H1 (cell line): ENCODE results near the gene LRRTM4. TPM values are rescaled to one million over a fixed set of nuclear protein-coding genes. Genes with fewer than 3 reads are reported as not detected.

Experiments used
- CTCF ChIA-PET: fragments of 300-600 bp; sonication (Branson Sonifier 250); formaldehyde crosslinking; loops from one replicate; lab custom pipeline; 2021; ENCODE audit not compliant: partially characterized antibody; lab: Charles Lee
- POLR2A ChIA-PET: fragments of 300-600 bp; sonication (Branson Sonifier 250); formaldehyde crosslinking; loops from one replicate; lab custom pipeline; 2021; ENCODE audit warnings: inconsistent platforms; ENCODE audit not compliant: partially characterized antibody; lab: Charles Lee
- DNase-seq, 2 experiments: peaks; one replicate each; pipeline versions ENCODE4 v3.0.0 to v3.0.0-alpha.2; 2010 to 2022; ENCODE audit warnings: low spot score in 2 of 2, low read depth in 1 of 2, mixed read lengths in 1 of 2
- FAIRE-seq: peaks from 2 replicates; lab custom pipeline; 2011; peaks lifted over from hg19 to GRCh38; lab: Jason Lieb, UNC
- H2AFZ ChIP-seq: 2 replicates; pipeline ENCODE4 v1.8.1; 2012; ENCODE audit warnings: low read length, inconsistent platforms
- H2AK5ac ChIP-seq: 2 replicates; pipeline ENCODE4 v1.6.1; 2013; ENCODE audit warnings: low read depth, low read length
- H2BK120ac ChIP-seq: replicated peaks from 2 replicates; pipeline ENCODE3; 2013; ENCODE audit warnings: low read depth, low read length, inconsistent platforms
- H2BK12ac ChIP-seq: 2 replicates; pipeline ENCODE4 v1.6.1; 2013; ENCODE audit warnings: low read depth, low read length
- H2BK15ac ChIP-seq: 2 replicates; pipeline ENCODE4 v1.6.1; 2013; ENCODE audit warnings: low read length
- H2BK20ac ChIP-seq: 2 replicates; pipeline ENCODE4 v1.6.1; 2013; ENCODE audit warnings: low read length
- H2BK5ac ChIP-seq: 2 replicates; pipeline ENCODE4 v1.6.1; 2013; ENCODE audit warnings: low read depth, low read length
- H3K14ac ChIP-seq: 2 replicates; pipeline ENCODE4 v1.6.1; 2013; ENCODE audit warnings: inconsistent platforms; ENCODE audit not compliant: insufficient read length
- H3K18ac ChIP-seq: 2 replicates; pipeline ENCODE4 v1.6.1; 2013; ENCODE audit warnings: low read length; ENCODE audit errors: extremely low read depth
- H3K23ac ChIP-seq: 2 replicates; pipeline ENCODE4 v1.6.1; 2013; ENCODE audit warnings: inconsistent platforms; ENCODE audit not compliant: insufficient read length
- H3K23me2 ChIP-seq: 2 replicates; pipeline ENCODE4 v1.6.1; 2013; ENCODE audit warnings: low read depth, low read length
- H3K27ac ChIP-seq: 2 replicates; pipeline ENCODE4 v1.6.1; 2011; ENCODE audit warnings: low read depth, low read length, inconsistent platforms
- H3K27me3 ChIP-seq, 4 experiments: replicated peaks in 1 of 4; 1 replicate in 1 of 4; 2 replicates in 3 of 4; pipeline versions ENCODE4 v1.6.1 to v1.8.1; 2011 to 2013; ENCODE audit warnings: low read length in 3 of 4, mild to moderate bottlenecking in 3 of 4, inconsistent platforms in 2 of 4, mixed read lengths in 2 of 4, moderate library complexity in 1 of 4; ENCODE audit not compliant: control insufficient read depth in 3 of 4, insufficient read depth in 3 of 4; ENCODE audit errors: extremely low read depth in 1 of 4
- H3K36me3 ChIP-seq, 4 experiments: 2 replicates each; pipeline versions ENCODE4 v1.6.1 to v1.8.1; 2011 to 2013; ENCODE audit warnings: mild to moderate bottlenecking in 4 of 4, low read length in 3 of 4, moderate library complexity in 2 of 4, control low read depth in 1 of 4, inconsistent platforms in 1 of 4; ENCODE audit not compliant: insufficient read depth in 4 of 4, control insufficient read depth in 2 of 4
- H3K4ac ChIP-seq: replicated peaks from 2 replicates; pipeline ENCODE3; 2013; ENCODE audit warnings: low read length, low read depth, mixed read lengths, inconsistent platforms; ENCODE audit not compliant: insufficient read length
- H3K4me1 ChIP-seq, 4 experiments: replicated peaks in 1 of 4; 1 replicate in 1 of 4; 2 replicates in 3 of 4; pipeline versions ENCODE4 v1.6.1 to v1.8.1; 2011 to 2013; ENCODE audit warnings: low read length in 3 of 4, inconsistent platforms in 2 of 4, mixed read lengths in 1 of 4; ENCODE audit not compliant: insufficient read depth in 4 of 4, control insufficient read depth in 3 of 4
- H3K4me2 ChIP-seq, 2 experiments: 2 replicates each; pipeline versions ENCODE4 v1.6.1 to v1.8.1; 2011 to 2013; ENCODE audit warnings: low read depth in 2 of 2, low read length in 2 of 2, control low read depth in 1 of 2, inconsistent platforms in 1 of 2, mild to moderate bottlenecking in 1 of 2; ENCODE audit not compliant: insufficient read depth in 1 of 2
- H3K4me3 ChIP-seq, 4 experiments: fragments of 200-600, 300-600 bp in 1 of 4; sonication (generic), shearing (Covaris generic), sonication (Bioruptor Twin) in 1 of 4; 2 replicates each; pipeline versions ENCODE4 v1.5.1 to v1.8.1; 2011 to 2016; ENCODE audit warnings: low read length in 4 of 4, low read depth in 3 of 4, control low read depth in 2 of 4, inconsistent platforms in 2 of 4, mild to moderate bottlenecking in 2 of 4, mixed read lengths in 1 of 4, moderate library complexity in 1 of 4; ENCODE audit not compliant: insufficient read depth in 2 of 4; ENCODE audit errors: extremely low read depth in 1 of 4
- H3K56ac ChIP-seq: replicated peaks from 2 replicates; pipeline ENCODE3; 2013; ENCODE audit warnings: low read depth, mild to moderate bottlenecking, mixed read lengths, low read length, inconsistent platforms; ENCODE audit not compliant: insufficient read length
- H3K79me1 ChIP-seq: 2 replicates; pipeline ENCODE4 v1.6.1; 2013; ENCODE audit warnings: low read depth, low read length, control low read depth
- H3K79me2 ChIP-seq, 2 experiments: 2 replicates each; pipeline versions ENCODE4 v1.6.1 to v1.8.1; 2012 to 2013; ENCODE audit warnings: low read length in 2 of 2, mild to moderate bottlenecking in 2 of 2, inconsistent platforms in 1 of 2; ENCODE audit not compliant: insufficient read depth in 2 of 2, control insufficient read depth in 1 of 2
- H3K9ac ChIP-seq, 4 experiments: replicated peaks in 1 of 4; 1 replicate in 1 of 4; 2 replicates in 3 of 4; pipeline versions ENCODE4 v1.6.1 to v1.8.1; 2011 to 2013; ENCODE audit warnings: low read depth in 3 of 4, low read length in 3 of 4, control low read depth in 2 of 4, mild to moderate bottlenecking in 2 of 4, moderate library complexity in 2 of 4, inconsistent platforms in 1 of 4; ENCODE audit errors: extremely low read depth in 1 of 4
- H3K9me3 ChIP-seq, 2 experiments: 2 replicates each; pipeline versions ENCODE4 v1.6.1 to v1.8.1; 2012 to 2013; ENCODE audit warnings: mild to moderate bottlenecking in 2 of 2, moderate library complexity in 2 of 2, control low read depth in 1 of 2, inconsistent platforms in 1 of 2, low read depth in 1 of 2, low read length in 1 of 2, mixed read lengths in 1 of 2; ENCODE audit not compliant: insufficient read depth in 2 of 2
- H4K20me1 ChIP-seq, 2 experiments: replicated peaks in 1 of 2; 2 replicates each; pipeline versions ENCODE3 to v1.8.1; 2011 to 2013; ENCODE audit warnings: inconsistent platforms in 2 of 2, low read length in 2 of 2, mild to moderate bottlenecking in 1 of 2; ENCODE audit not compliant: insufficient read depth in 2 of 2, control insufficient read depth in 1 of 2
- H4K5ac ChIP-seq: 2 replicates; pipeline ENCODE4 v1.6.1; 2013; ENCODE audit warnings: low read length, low read depth, mixed read lengths, inconsistent platforms; ENCODE audit not compliant: insufficient read length
- H4K8ac ChIP-seq: 2 replicates; pipeline ENCODE4 v1.8.0; 2013; ENCODE audit warnings: mild to moderate bottlenecking, moderate library complexity, low read length, inconsistent platforms; ENCODE audit not compliant: insufficient read depth; ENCODE audit errors: extremely low read depth
- H4K91ac ChIP-seq: replicated peaks from 2 replicates; pipeline ENCODE3; 2013; ENCODE audit warnings: low read length, mixed read lengths, inconsistent platforms; ENCODE audit not compliant: insufficient read length
- CBX5 ChIP-seq: fragments of 300-800, 300-1000 bp; sonication (generic); IDR thresholded peaks from 2 replicates; pipeline ENCODE4 v1.7.1; 2016; ENCODE audit warnings: antibody characterized with exemption, low read length, low read depth
- CHD1 ChIP-seq: IDR thresholded peaks from 2 replicates; pipeline ENCODE4 v1.6.1; 2012; ENCODE audit warnings: low read depth, low read length, improper control_type of control experiment
- CTCF ChIP-seq, 3 experiments: IDR thresholded peaks; 1 replicate in 2 of 3; 2 replicates in 1 of 3; pipeline versions ENCODE4 v1.5.1 to v1.6.1; 2011; ENCODE audit warnings: low read length in 3 of 3, mild to moderate bottlenecking in 3 of 3, inconsistent platforms in 2 of 3, low read depth in 1 of 3, moderate library complexity in 1 of 3; ENCODE audit not compliant: insufficient read depth in 1 of 3; ENCODE audit errors: control extremely low read depth in 1 of 3
- E2F6 ChIP-seq: IDR thresholded peaks from 2 replicates; pipeline ENCODE4 v1.6.1; 2012; ENCODE audit warnings: inconsistent platforms
- FOSL1 ChIP-seq: IDR thresholded peaks from 2 replicates; pipeline ENCODE4 v1.6.1; 2011; ENCODE audit warnings: mild to moderate bottlenecking, low read depth, low read length, moderate library complexity; ENCODE audit not compliant: insufficient read depth
- GTF2F1 ChIP-seq: IDR thresholded peaks from 2 replicates; pipeline ENCODE4 v1.6.1; 2012; ENCODE audit warnings: low read depth, low read length, improper control_type of control experiment, borderline replicate concordance
- KDM1A ChIP-seq: fragments of 200-600, 300-600 bp; sonication (generic); IDR thresholded peaks from 2 replicates; pipeline ENCODE4 v1.7.1; 2016; ENCODE audit warnings: mild to moderate bottlenecking, low read length, borderline replicate concordance
- MAFK ChIP-seq: IDR thresholded peaks from 2 replicates; pipeline ENCODE4 v1.6.1; 2012; ENCODE audit warnings: low read depth, mild to moderate bottlenecking, improper control_type of control experiment, low read length
- POLR2A ChIP-seq, 2 experiments: IDR thresholded peaks; 1 replicate in 1 of 2; 2 replicates in 1 of 2; pipeline ENCODE4 v1.6.1; 2011; ENCODE audit warnings: low read depth in 2 of 2, low read length in 2 of 2, mild to moderate bottlenecking in 2 of 2; ENCODE audit errors: control extremely low read depth in 1 of 2
- POU5F1 ChIP-seq: IDR thresholded peaks from 2 replicates; pipeline ENCODE4 v1.6.1; 2011; ENCODE audit warnings: low read depth, mild to moderate bottlenecking, low read length, moderate library complexity
- RBBP5 ChIP-seq: IDR thresholded peaks from 2 replicates; pipeline ENCODE4 v1.7.1; 2012; ENCODE audit warnings: low read depth, mild to moderate bottlenecking, inconsistent platforms, low read length, moderate library complexity, borderline replicate concordance
- RXRA ChIP-seq: IDR thresholded peaks from 2 replicates; pipeline ENCODE4 v1.6.1; 2011; ENCODE audit warnings: low read depth, mild to moderate bottlenecking, low read length, moderate library complexity; ENCODE audit not compliant: insufficient read depth
- WGBS, 2 experiments: shearing (Covaris generic) in 1 of 2; methylation state at CpG; one replicate each; pipeline versions ENCODE4 v1.1.6 to v1.1.7; 2013 to 2015; ENCODE audit warnings: low lambda C conversion rate in 2 of 2, mixed read lengths in 2 of 2, inconsistent platforms in 1 of 2, low coverage in 1 of 2, missing lambda C conversion rate in 1 of 2; ENCODE audit not compliant: insufficient replicate concordance in 2 of 2, insufficient coverage in 1 of 2, insufficient read length in 1 of 2; ENCODE audit errors: extremely low coverage in 1 of 2, missing lambda C conversion rate in 1 of 2; 5-methylcytosine and 5-hydroxymethylcytosine counted together
- polyA plus RNA-seq, 7 experiments: library from polyadenylated mRNA; depleted of rRNA in 3 of 7; stranded (reverse) in 5 of 7; unstranded in 2 of 7; fragments of >200 nt in 5 of 7; fragments of 200-250 nt in 2 of 7; gene quantifications; 1 replicate in 5 of 7; 2 replicates in 1 of 7; 4 replicates in 1 of 7; pipeline versions ENCODE4 v1.2.1 to v1.2.3, GENCODE V29; 2011 to 2013; ENCODE audit warnings: missing spikeins in 2 of 7, mixed read lengths in 2 of 7
- total RNA-seq: library from RNA; stranded (reverse); fragmentation: NEBNext Ultra II Directional; extraction: Animal tissue kit (Norgen Biotek cat#: 25700); gene quantifications from 2 replicates; pipeline ENCODE4 v1.2.1, GENCODE V29; 2021

Gene LRRTM4
- total and polyA plus RNA-seq, 2 of the 8 experiments (the other 6 are each of a cell fraction or from before 2014, with no cell fraction given) = 3.6 to 9.5 TPM

GRCh38 chr2:77155511-77155910 lies 366.7 kb downstream of the LRRTM4 start:
- H3K4me1 ChIP-seq = no peaks in the 10 kb centered on the region
- CTCF ChIA-PET = no interaction called here
- H3K9me3 ChIP-seq = no peaks in the 10 kb centered on the region
- no peak overlapping the region for H4K5ac ChIP-seq
- H3K27ac ChIP-seq = no peak overlapping the region
- no peaks in the 10 kb centered on the region; a peak in 1 of 8 replicates for H3K36me3 ChIP-seq
- no peak overlapping the region for H4K8ac ChIP-seq
- no peak overlapping the region for H4K91ac ChIP-seq
- H3K27me3 ChIP-seq = no peaks in the 10 kb centered on the region
- POLR2A ChIA-PET = no interaction called here
- no peak overlapping the region for H2AK5ac ChIP-seq
- no peak overlapping the region for H3K4ac ChIP-seq
- H2BK15ac ChIP-seq = no peak overlapping the region
- no peaks in the 10 kb centered on the region; the same call in 1 of the 2 replicates for H3K23me2 ChIP-seq
- H3K18ac ChIP-seq = no peak overlapping the region
- no peak overlapping the region for H2BK12ac ChIP-seq
- WGBS, 2 experiments = 92% methylated on average over 1 of the region's 1 CpG; no CpG with 5 or more reads in 1 of the 2 experiments
- H3K79me2 ChIP-seq = no peaks in the 10 kb centered on the region
- no peak overlapping the region for H3K9ac ChIP-seq
- H3K14ac ChIP-seq = no peak overlapping the region
- FAIRE-seq (no peak), DNase-seq (no peak)
- H4K20me1 ChIP-seq = no peaks in the 10 kb centered on the region
- H2BK5ac ChIP-seq = no peak overlapping the region
- H2AFZ ChIP-seq = no peak overlapping the region
- no peak overlapping the region for H3K4me3 ChIP-seq
- no peak overlapping the region for H3K4me2 ChIP-seq
- no peak overlapping the region for H2BK20ac ChIP-seq
- no peak overlapping the region for H3K56ac ChIP-seq
- no peaks in the 10 kb centered on the region for H3K79me1 ChIP-seq
- no peak overlapping the region for H2BK120ac ChIP-seq
- H3K23ac ChIP-seq = no peak overlapping the region
- no peak for TF ChIP-seq RBBP5
- TF ChIP-seq E2F6 = no peak
- no peak for TF ChIP-seq CBX5
- TF ChIP-seq KDM1A = no peak
- no peak for TF ChIP-seq POU5F1
- no peak for TF ChIP-seq FOSL1
- no peak for TF ChIP-seq RXRA
- no peak for TF ChIP-seq POLR2A (IDR thresholded peaks at IDR 0.05; ENCODE audit: control extremely low read depth in 1 of 2, low read depth in 2 of 2, low read length in 2 of 2)
- no peak for TF ChIP-seq MAFK
- TF ChIP-seq CTCF (IDR thresholded peaks at IDR 0.05; ENCODE audit: control extremely low read depth in 1 of 3, insufficient read depth in 1 of 3, low read depth in 1 of 3, low read length in 3 of 3) = no peak
- no peak for TF ChIP-seq CHD1
- TF ChIP-seq GTF2F1 = no peak
